Hematopoietic multipotent progenitor cell treated with erythropoietin and hydrocortisone succinate and interleukin-3 and kit ligand, for 6 days (in vitro differentiated cells): Measurements from ENCODE around the gene ARL8B.
A peak's percentile ranks its signal among the peaks of the same experiment; 100 is the strongest.

Source experiments
- DNase-seq: peaks from one replicate; pipeline ENCODE4 v3.0.0-alpha.2; 2015

Gene ARL8B

GRCh38 chr3:5188419-5189221 lies 66.5 kb downstream of the ARL8B start:
- peak; percentile 82 for DNase-seq

GRCh38 chr3:5190147-5190791 lies 68.2 kb downstream of the ARL8B start:
- DNase-seq = no peak

- no peak for DNase-seq
Measured at GRCh38 chr3:5191555-5192304, 69.6 kb downstream of the ARL8B start.

GRCh38 chr3:5192571-5193365 lies 70.7 kb downstream of the ARL8B start:
- DNase-seq = no peak

- no peak for DNase-seq
Measured at GRCh38 chr3:5194341-5194740, 72.2 kb downstream of the ARL8B start.

- peak; percentile 79 for DNase-seq
Measured at GRCh38 chr3:5194801-5195509, 72.9 kb downstream of the ARL8B start.

- peak; percentile 64 for DNase-seq
Measured at GRCh38 chr3:5195605-5196004, 73.5 kb downstream of the ARL8B start.

- no peak for DNase-seq
Measured at GRCh38 chr3:5197022-5197421, 74.9 kb downstream of the ARL8B start.

GRCh38 chr3:5197470-5198312 lies 75.6 kb downstream of the ARL8B start:
- peak; percentile 36 for DNase-seq

- no peak for DNase-seq
Measured at GRCh38 chr3:5198313-5198677, 76.2 kb downstream of the ARL8B start.

- DNase-seq = no peak
Measured at GRCh38 chr3:5198986-5199731, 77.1 kb downstream of the ARL8B start.

- DNase-seq = no peak
Measured at GRCh38 chr3:5201536-5201935, 79.4 kb downstream of the ARL8B start.

- no peak for DNase-seq
Measured at GRCh38 chr3:5202222-5202621, 80.1 kb downstream of the ARL8B start.

- no peak for DNase-seq
Measured at GRCh38 chr3:5205165-5205941, 83.3 kb downstream of the ARL8B start.

GRCh38 chr3:5210926-5211325 lies 88.8 kb downstream of the ARL8B start:
- no peak for DNase-seq

GRCh38 chr3:5212628-5213573 lies 90.8 kb downstream of the ARL8B start:
- no peak for DNase-seq

GRCh38 chr3:5213574-5213966 lies 91.5 kb downstream of the ARL8B start:
- DNase-seq = no peak

- no peak for DNase-seq
Measured at GRCh38 chr3:5214352-5214751, 92.3 kb downstream of the ARL8B start.
